IPS DF 6.9 (cell line): ENCODE results near the gene RCAN3.

ENCODE experiments used
- DNase-seq: peaks from one replicate; pipeline ENCODE4 v3.0.0-alpha.2; 2013; ENCODE audit warnings: low read depth, low spot score
- H3K27ac ChIP-seq: one replicate; pipeline ENCODE4 v1.5.1; 2013; ENCODE audit warnings: low read length, control low read depth
- H3K27me3 ChIP-seq: 2 replicates; pipeline ENCODE4 v1.6.1; 2013; ENCODE audit warnings: mild to moderate bottlenecking, low read length; ENCODE audit not compliant: control insufficient read depth, insufficient read depth
- H3K36me3 ChIP-seq: 2 replicates; pipeline ENCODE4 v1.6.1; 2013; ENCODE audit warnings: low read length; ENCODE audit not compliant: control insufficient read depth, insufficient read depth
- H3K4me1 ChIP-seq: 2 replicates; pipeline ENCODE4 v1.6.1; 2013; ENCODE audit warnings: low read length; ENCODE audit not compliant: control insufficient read depth, insufficient read depth
- H3K4me3 ChIP-seq: 2 replicates; pipeline ENCODE4 v1.5.1; 2013; ENCODE audit warnings: mild to moderate bottlenecking, low read length
- H3K9me3 ChIP-seq: 2 replicates; pipeline ENCODE4 v1.6.1; 2013; ENCODE audit warnings: low read length, inconsistent platforms; ENCODE audit not compliant: control insufficient read depth, insufficient read depth
- WGBS: extraction: QIAGEN DNeasy Blood & Tissue Kit; methylation state at CpG from one replicate; pipeline ENCODE4 v1.1.7; 2013; ENCODE audit warnings: mixed read lengths, missing lambda C conversion rate; ENCODE audit not compliant: insufficient read length, insufficient coverage; 5-methylcytosine and 5-hydroxymethylcytosine counted together

RCAN3 gene

DNA sequence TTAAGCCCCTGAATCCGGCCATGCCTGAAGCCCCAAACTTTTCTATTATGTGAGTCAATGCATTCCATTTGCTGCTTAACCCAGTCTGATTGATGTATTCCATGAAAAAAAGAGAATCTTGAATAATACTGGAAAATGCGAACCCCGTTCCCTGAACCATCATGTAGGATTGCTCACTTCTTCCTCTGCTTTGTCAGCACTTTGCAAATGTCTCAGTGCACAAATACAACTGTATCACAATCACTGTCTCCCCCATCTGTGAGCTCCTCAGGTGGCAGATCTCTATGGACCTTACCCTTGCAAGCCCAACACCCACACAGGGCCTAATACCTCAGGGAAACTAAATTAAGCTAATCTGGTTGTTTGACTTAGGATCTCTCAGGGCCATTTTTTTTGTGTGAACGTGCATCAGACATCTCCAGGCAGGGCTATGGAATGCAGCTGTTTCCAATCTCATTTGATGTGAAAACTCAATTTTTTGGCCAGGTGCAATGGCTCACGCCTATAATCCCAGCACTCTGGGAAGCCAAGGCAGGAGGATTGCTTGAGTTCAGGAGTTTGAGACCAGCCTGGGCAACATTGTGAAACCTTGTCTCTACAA is 2.1 kb upstream of the RCAN3 start:
- no peaks in the 10 kb centered on the region for H3K9me3 ChIP-seq
- H3K4me1 ChIP-seq, result peaks cover 2% of the 10 kb centered on the region
- no peaks in the 10 kb centered on the region for H3K36me3 ChIP-seq
- H3K4me3 ChIP-seq, result no peak overlapping the region
- no peaks in the 10 kb centered on the region for H3K27me3 ChIP-seq
- DNase-seq, result no peak
- H3K27ac ChIP-seq, result no peak overlapping the region
- WGBS, result no CpG with 5 or more reads among the region's 5 CpGs

DNA sequence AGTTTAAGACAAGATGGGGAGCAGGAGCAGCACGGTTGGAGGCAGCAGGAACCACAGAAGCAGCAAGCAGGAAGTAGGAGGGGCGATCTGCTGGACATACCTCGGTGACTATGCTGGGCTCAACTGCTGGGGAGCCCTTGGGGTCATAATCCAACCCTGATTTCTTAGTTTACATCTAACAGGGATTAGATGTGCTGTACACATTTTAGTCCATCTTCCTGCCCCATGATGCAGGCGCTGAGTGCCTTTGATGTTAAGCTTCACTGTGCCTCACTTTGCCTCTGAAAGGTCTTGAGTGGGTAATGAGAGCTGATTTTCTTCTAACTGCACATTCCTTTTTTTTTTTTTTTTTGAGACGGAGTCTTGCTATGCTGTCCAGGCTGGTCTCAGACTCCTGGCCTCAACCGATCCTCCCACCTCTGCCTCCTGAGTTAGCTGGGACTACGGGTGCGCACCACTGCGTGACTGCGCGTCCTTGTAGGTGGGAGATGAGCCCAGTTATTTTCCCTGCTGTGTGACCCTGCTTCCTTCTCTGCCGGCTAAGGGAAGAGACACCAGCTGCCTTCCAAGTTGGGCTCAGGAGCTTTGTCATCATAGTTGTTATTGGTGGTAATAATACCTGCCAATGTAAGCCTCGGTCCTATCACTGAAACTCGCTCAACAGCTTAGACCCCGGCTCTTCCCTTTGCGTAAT is 1.1 kb upstream of the RCAN3 start:
- Histone ChIP-seq H3K27me3 (no peaks in the 10 kb centered on the region), H3K9me3 (no peaks in the 10 kb centered on the region), H3K4me1 (peaks cover 2% of the 10 kb centered on the region), H3K27ac (no peak overlapping the region), H3K4me3 (peak overlapping the region; percentile 88; the same call in 1 of the 2 replicates), H3K36me3 (no peaks in the 10 kb centered on the region)
- WGBS, result no CpG with 5 or more reads among the region's 16 CpGs
- DNase-seq, result no peak

- Histone ChIP-seq H3K27ac (no peak overlapping the region), H3K4me3 (peak overlapping the region; percentile 88), H3K9me3 (no peaks in the 10 kb centered on the region), H3K27me3 (no peaks in the 10 kb centered on the region), H3K36me3 (no peaks in the 10 kb centered on the region), H3K4me1 (peaks cover 5% of the 10 kb centered on the region)
- no CpG with 5 or more reads among the region's 39 CpGs for WGBS
- DNase-seq, result no peak
These were observed 449 bp upstream of the RCAN3 start for GRCh38 chr1:24502065-24502708.

DNA sequence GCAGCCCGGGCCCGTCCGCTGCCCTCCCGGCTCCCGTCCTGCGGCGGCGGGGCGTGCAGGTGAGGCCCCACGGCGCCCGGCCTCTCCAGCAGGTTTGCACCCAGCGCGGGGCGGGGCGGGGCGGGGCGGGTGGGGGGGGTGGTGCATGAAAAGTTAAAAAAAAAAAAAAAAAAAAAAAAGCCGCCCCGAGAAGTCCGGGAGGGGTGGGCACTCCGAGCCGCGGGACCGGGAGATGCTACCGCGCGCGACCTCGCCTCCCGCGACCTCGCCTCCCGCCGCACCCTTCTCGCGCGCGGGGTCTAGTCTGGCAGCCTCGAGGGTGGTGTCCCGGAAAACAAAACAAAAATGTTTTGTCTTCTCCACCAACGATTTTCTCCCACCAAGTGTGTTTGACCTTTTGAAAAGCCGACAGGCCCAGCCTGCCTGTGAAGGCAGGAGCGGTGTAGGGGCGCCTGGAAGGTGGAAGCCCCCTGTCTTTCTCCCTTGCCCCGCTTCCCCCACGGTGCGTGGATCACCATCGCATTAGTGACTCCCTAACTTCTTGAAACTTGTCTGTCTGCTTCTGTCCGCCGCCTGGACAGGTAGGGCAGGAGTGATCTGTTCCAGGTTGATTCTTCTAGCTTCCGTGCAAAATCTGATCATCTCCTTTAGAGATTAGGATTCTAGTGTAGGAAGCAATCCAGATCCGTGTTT is 569 bp downstream of the RCAN3 start:
- Histone ChIP-seq H3K9me3 (no peaks in the 10 kb centered on the region), H3K4me1 (peaks cover 6% of the 10 kb centered on the region), H3K27me3 (no peaks in the 10 kb centered on the region), H3K27ac (no peak overlapping the region), H3K4me3 (peak overlapping the region; percentile 88; the same call in 1 of the 2 replicates), H3K36me3 (no peaks in the 10 kb centered on the region)
- WGBS, result no CpG with 5 or more reads among the region's 53 CpGs
- no peak for DNase-seq

- no peak for DNase-seq
- no CpG with 5 or more reads among the region's 7 CpGs for WGBS
- Histone ChIP-seq H3K27me3 (no peaks in the 10 kb centered on the region), H3K4me3 (no peak overlapping the region; the same call in 1 of the 2 replicates), H3K36me3 (no peaks in the 10 kb centered on the region), H3K9me3 (no peaks in the 10 kb centered on the region), H3K27ac (no peak overlapping the region), H3K4me1 (peaks cover 7% of the 10 kb centered on the region)
These were observed 1.4 kb downstream of the RCAN3 start for GRCh38 chr1:24503870-24504523.

DNA sequence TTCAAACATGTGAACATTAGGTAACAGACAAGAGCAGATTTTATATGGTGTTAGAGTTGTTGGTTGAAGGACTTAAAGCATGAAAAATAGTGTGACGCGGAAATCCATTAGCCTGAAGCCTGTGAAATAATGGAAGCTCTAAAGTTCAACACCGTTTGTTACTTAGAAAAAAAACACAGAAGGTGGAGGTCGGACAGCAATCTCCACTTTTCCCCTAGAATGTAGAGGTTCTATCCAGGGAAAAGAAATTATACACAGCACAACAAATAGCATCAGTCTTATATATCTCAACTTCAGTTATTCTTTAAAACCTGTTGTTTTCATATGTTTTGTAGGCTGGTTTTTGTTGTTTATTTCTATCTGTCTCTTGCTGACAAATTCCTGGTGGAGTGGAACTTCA is 1.9 kb downstream of the RCAN3 start:
- peaks cover 7% of the 10 kb centered on the region for H3K4me1 ChIP-seq
- 100% methylated on average over 2 of the region's 4 CpGs for WGBS
- H3K27ac ChIP-seq, result no peak overlapping the region
- no peaks in the 10 kb centered on the region for H3K27me3 ChIP-seq
- H3K36me3 ChIP-seq, result no peaks in the 10 kb centered on the region
- DNase-seq, result no peak
- H3K4me3 ChIP-seq, result no peak overlapping the region
- H3K9me3 ChIP-seq, result no peaks in the 10 kb centered on the region

GRCh38 chr1:24505816-24506215 is 3.2 kb downstream of the RCAN3 start:
- Histone ChIP-seq H3K4me1 (peaks cover 7% of the 10 kb centered on the region), H3K27ac (no peak overlapping the region), H3K4me3 (no peak overlapping the region), H3K36me3 (no peaks in the 10 kb centered on the region), H3K9me3 (no peaks in the 10 kb centered on the region), H3K27me3 (no peaks in the 10 kb centered on the region)
- no CpG with 5 or more reads among the region's 4 CpGs for WGBS
- no peak for DNase-seq

GRCh38 chr1:24506691-24507381 is 4.2 kb downstream of the RCAN3 start:
- no CpG with 5 or more reads among the region's 5 CpGs for WGBS
- H3K27ac ChIP-seq, result no peak overlapping the region
- no peak for DNase-seq

GRCh38 chr1:24507405-24507804 is 4.8 kb downstream of the RCAN3 start:
- Histone ChIP-seq H3K27ac (no peak overlapping the region), H3K4me3 (no peak overlapping the region), H3K27me3 (no peaks in the 10 kb centered on the region), H3K36me3 (no peaks in the 10 kb centered on the region), H3K9me3 (no peaks in the 10 kb centered on the region), H3K4me1 (peaks cover 4% of the 10 kb centered on the region; the same call in 1 of the 2 replicates)
- WGBS, result no CpG with 5 or more reads among the region's 5 CpGs
- DNase-seq, result no peak

More at GRCh38 chr1:24506691-24507381, 4.2 kb downstream of the RCAN3 start:
- H3K4me1 ChIP-seq, result peaks cover 4% of the 10 kb centered on the region; the same call in 1 of the 2 replicates
- H3K27me3 ChIP-seq, result no peaks in the 10 kb centered on the region
- H3K4me3 ChIP-seq, result no peak overlapping the region
- H3K36me3 ChIP-seq, result no peaks in the 10 kb centered on the region
- H3K9me3 ChIP-seq, result no peaks in the 10 kb centered on the region
